IMR-90 (cell line): ENCODE data around the gene MMRN2. TPM values are rescaled to one million over a fixed set of nuclear protein-coding genes. Genes with fewer than 3 reads are reported as not detected.

Source experiments
- ATAC-seq: fragments of 200-7000 bp; cut with Tn5 transposase; 2 replicates; pipeline ENCODE4 v1.9.1; 2020; ENCODE audit warnings: low read depth, mild to moderate bottlenecking, moderate library complexity
- BruUV-seq: library from RNA; stranded (reverse); fragments of 400-500 nt; replicated peaks from 2 replicates; lab custom pipeline; 2021; lab: Mats Ljungman, UMichigan
- CTCF ChIA-PET: fragments of 300-600 bp; formaldehyde crosslinking; extraction: SDS; loops from one replicate; lab custom pipeline; 2021; ENCODE audit warnings: antibody characterized with exemption; lab: Yijun Ruan, JAX
- POLR2A ChIA-PET: fragments of 300-600 bp; sonication (Branson Sonifier 250); formaldehyde crosslinking; loops from one replicate; lab custom pipeline; 2022; ENCODE audit warnings: antibody characterized with exemption; ENCODE audit not compliant: unreplicated experiment; lab: Charles Lee
- DNase-seq: peaks from one replicate; pipeline ENCODE4 v3.0.0; 2013
- H2AFZ ChIP-seq: replicated peaks from 2 replicates; pipeline ENCODE3; 2013; ENCODE audit warnings: low read length, mild to moderate bottlenecking; ENCODE audit not compliant: poor library complexity
- H2AK5ac ChIP-seq: 2 replicates; pipeline ENCODE4 v1.6.1; 2013; ENCODE audit warnings: low read depth, low read length, inconsistent platforms
- H2AK9ac ChIP-seq: replicated peaks from 2 replicates; pipeline ENCODE3; 2013; ENCODE audit warnings: mild to moderate bottlenecking, low read depth, low read length, moderate library complexity; ENCODE audit not compliant: poor library complexity
- H2BK120ac ChIP-seq: 2 replicates; pipeline ENCODE4 v1.6.1; 2013; ENCODE audit warnings: low read depth, low read length, inconsistent platforms
- H2BK15ac ChIP-seq: 3 replicates; pipeline ENCODE4 v1.6.1; 2013; ENCODE audit warnings: low read depth, low read length, inconsistent platforms
- H2BK20ac ChIP-seq: 2 replicates; pipeline ENCODE4 v1.6.1; 2013; ENCODE audit warnings: low read depth, mild to moderate bottlenecking, inconsistent platforms, low read length, moderate library complexity
- H2BK5ac ChIP-seq: 2 replicates; pipeline ENCODE4 v1.6.1; 2013; ENCODE audit warnings: mild to moderate bottlenecking, low read depth, low read length, inconsistent platforms; ENCODE audit not compliant: poor library complexity, severe bottlenecking
- H3K14ac ChIP-seq: replicated peaks from 2 replicates; pipeline ENCODE4 v1.6.1; 2013; ENCODE audit warnings: low read depth, low read length, inconsistent platforms
- H3K18ac ChIP-seq: 2 replicates; pipeline ENCODE4 v1.6.1; 2013; ENCODE audit warnings: low read depth, low read length, control low read depth
- H3K23ac ChIP-seq: 2 replicates; pipeline ENCODE4 v1.6.1; 2013; ENCODE audit warnings: low read depth, low read length, inconsistent platforms
- H3K27ac ChIP-seq: 2 replicates; pipeline ENCODE4 v1.5.1; 2013; ENCODE audit warnings: mild to moderate bottlenecking, control low read depth, low read length; ENCODE audit not compliant: insufficient read depth
- H3K27me3 ChIP-seq: 2 replicates; pipeline ENCODE4 v1.6.1; 2013; ENCODE audit warnings: low read length; ENCODE audit not compliant: control insufficient read depth, insufficient read depth
- H3K36me3 ChIP-seq: 2 replicates; pipeline ENCODE4 v1.6.1; 2013; ENCODE audit warnings: low read length, mixed read lengths; ENCODE audit not compliant: control insufficient read depth, insufficient read depth
- H3K4ac ChIP-seq: 2 replicates; pipeline ENCODE4 v1.6.1; 2013; ENCODE audit warnings: low read depth, low read length, inconsistent platforms
- H3K4me1 ChIP-seq: 2 replicates; pipeline ENCODE4 v1.6.1; 2013; ENCODE audit warnings: low read length, mixed read lengths; ENCODE audit not compliant: control insufficient read depth, insufficient read depth
- H3K4me2 ChIP-seq: 2 replicates; pipeline ENCODE4 v1.6.1; 2013; ENCODE audit warnings: low read depth, mild to moderate bottlenecking, control low read depth, low read length, moderate library complexity
- H3K4me3 ChIP-seq: 2 replicates; pipeline ENCODE4 v1.5.1; 2013; ENCODE audit warnings: low read depth, mild to moderate bottlenecking, control low read depth, low read length, moderate library complexity; ENCODE audit not compliant: insufficient read depth
- H3K56ac ChIP-seq: 2 replicates; pipeline ENCODE4 v1.6.1; 2013; ENCODE audit warnings: low read length, inconsistent platforms; ENCODE audit not compliant: insufficient read depth; ENCODE audit errors: extremely low read depth
- H3K79me1 ChIP-seq, 2 experiments: 2 replicates each; pipeline ENCODE4 v1.6.1; 2013; ENCODE audit warnings: low read length in 2 of 2, inconsistent platforms in 1 of 2, low read depth in 1 of 2
- H3K9ac ChIP-seq: 2 replicates; pipeline ENCODE4 v1.6.1; 2013; ENCODE audit warnings: low read depth, low read length, control low read depth
- H3K9me1 ChIP-seq: 2 replicates; pipeline ENCODE4 v1.6.1; 2013; ENCODE audit warnings: low read length, inconsistent platforms; ENCODE audit not compliant: insufficient read depth
- H3K9me3 ChIP-seq: 2 replicates; pipeline ENCODE4 v1.6.1; 2013; ENCODE audit warnings: low read length; ENCODE audit not compliant: control insufficient read depth, insufficient read depth
- H4K20me1 ChIP-seq: 2 replicates; pipeline ENCODE4 v1.6.1; 2013; ENCODE audit warnings: low read length, inconsistent platforms; ENCODE audit not compliant: insufficient read depth
- H4K5ac ChIP-seq: 2 replicates; pipeline ENCODE4 v1.6.1; 2013; ENCODE audit warnings: mild to moderate bottlenecking, low read depth, low read length, control low read depth
- H4K8ac ChIP-seq, 2 experiments: 2 replicates each; pipeline ENCODE4 v1.6.1; 2013; ENCODE audit warnings: low read depth in 2 of 2, low read length in 2 of 2, control low read depth in 1 of 2, inconsistent platforms in 1 of 2
- H4K91ac ChIP-seq: 2 replicates; pipeline ENCODE4 v1.6.1; 2013; ENCODE audit warnings: low read depth, low read length, inconsistent platforms; ENCODE audit not compliant: insufficient read depth
- CEBPB ChIP-seq: IDR thresholded peaks from 2 replicates; pipeline ENCODE4 v1.6.1; 2012; ENCODE audit warnings: low read depth, low read length, improper control_type of control experiment
- ELK1 ChIP-seq: fragments of 150-350 bp; IDR thresholded peaks from 2 replicates; pipeline ENCODE4 v1.6.1; 2016; ENCODE audit warnings: low read depth, mild to moderate bottlenecking, low read length, moderate library complexity, borderline replicate concordance
- FOS ChIP-seq: fragments of 150-350 bp; IDR thresholded peaks from 2 replicates; pipeline ENCODE4 v1.6.1; 2016; ENCODE audit warnings: low read depth, low read length
- MAFK ChIP-seq: IDR thresholded peaks from 2 replicates; pipeline ENCODE4 v1.6.1; 2012; ENCODE audit warnings: low read depth, low read length, improper control_type of control experiment
- MAZ ChIP-seq: IDR thresholded peaks from 2 replicates; pipeline ENCODE4 v1.6.1; 2012; ENCODE audit warnings: low read depth, mild to moderate bottlenecking, low read length, improper control_type of control experiment, moderate library complexity, borderline replicate concordance
- POLR2A ChIP-seq: IDR thresholded peaks from 2 replicates; pipeline ENCODE4 v1.6.1; 2012; ENCODE audit warnings: mild to moderate bottlenecking, low read depth, low read length
- RCOR1 ChIP-seq: IDR thresholded peaks from 2 replicates; pipeline ENCODE4 v1.6.1; 2012; ENCODE audit warnings: mild to moderate bottlenecking, low read length, improper control_type of control experiment; ENCODE audit not compliant: insufficient replicate concordance
- RFX5 ChIP-seq: IDR thresholded peaks from 2 replicates; pipeline ENCODE4 v1.8.0; 2012; ENCODE audit warnings: low read depth, mild to moderate bottlenecking, low read length, moderate library complexity
- SMC3 ChIP-seq: fragments of 150-350 bp; IDR thresholded peaks from 2 replicates; pipeline ENCODE4 v1.6.1; 2016; ENCODE audit warnings: low read depth, mild to moderate bottlenecking, antibody characterized with exemption, low read length, moderate library complexity
- WGBS, 2 experiments: methylation state at CpG; one replicate each; pipeline versions ENCODE4 v1.1.5 to v1.1.7; 2013; ENCODE audit warnings: missing lambda C conversion rate in 2 of 2; ENCODE audit not compliant: insufficient read length in 1 of 2; ENCODE audit errors: extremely low coverage in 2 of 2; 5-methylcytosine and 5-hydroxymethylcytosine counted together
- dilution Hi-C: fragments of 300-500 bp; cut with HindIII; formaldehyde crosslinking; loops from one replicate; pipeline ENCODE4 v1.14.3; 2018; ENCODE audit warnings: low sequenced_read_pairs; ENCODE audit not compliant: unreplicated experiment
- in situ Hi-C: fragments of 300-500 bp; cut with MboI; formaldehyde crosslinking; loops from 3 replicates; pipeline ENCODE4 v1.14.3; 2019; ENCODE audit warnings: low sequenced_read_pairs, inconsistent platforms, mixed read lengths
- intact Hi-C: fragments of 100-400 bp; cut with micrococcal nuclease; formaldehyde crosslinking; loops from 2 replicates; pipeline ENCODE4 v1.10.0; 2022
- polyA plus RNA-seq, 3 experiments: library from polyadenylated mRNA; depleted of rRNA; stranded (reverse); fragments of >200 nt; gene quantifications; 2 replicates each; pipeline ENCODE4 v1.2.3, GENCODE V29; 2012; ENCODE audit warnings: low replicate concordance in 1 of 3
- total RNA-seq: library from RNA; depleted of rRNA; stranded (reverse); fragments of >200 nt; gene quantifications from 2 replicates; pipeline ENCODE4 v1.2.3, GENCODE V29; 2012

MMRN2 gene
- total and polyA plus RNA-seq, 2 of the 4 experiments (the other 2 are of a cell fraction): 1.6 to 1.8 TPM

- in situ Hi-C loops (no loop called here), dilution Hi-C loops (no loop called here), intact Hi-C loops (no loop called here)
- Histone ChIP-seq H3K4me2 (no peak overlapping the region), H3K9ac (no peak overlapping the region), H4K20me1 (no peaks in the 10 kb centered on the region), H3K23ac (no peak overlapping the region), H4K5ac (no peak overlapping the region), H3K4me1 (peaks cover 2% of the 10 kb centered on the region), H3K14ac (no peak overlapping the region), H3K27ac (no peak overlapping the region), H3K9me3 (no peaks in the 10 kb centered on the region), H3K4ac (no peak overlapping the region), H2BK120ac (no peak overlapping the region), H2AFZ (peak overlapping the region; percentile 72), H3K18ac (no peak overlapping the region), H4K91ac (no peak overlapping the region), H2BK15ac (no peak overlapping the region), H3K27me3 (peaks cover 4% of the 10 kb centered on the region), H2BK5ac (no peak overlapping the region), H3K36me3 (no peaks in the 10 kb centered on the region), H3K79me1 (no peaks in the 10 kb centered on the region), H2AK9ac (no peak overlapping the region), H3K56ac (no peak overlapping the region), H3K9me1 (peaks cover 4% of the 10 kb centered on the region), H4K8ac (no peak overlapping the region), H3K4me3 (no peak overlapping the region), H2AK5ac (no peak overlapping the region), H2BK20ac (no peak overlapping the region)
- no TSS peak for BruUV-seq
- TF ChIP-seq FOS (no peak), RFX5 (no peak), CEBPB (no peak), ELK1 (no peak), RCOR1 (no peak), POLR2A (no peak), SMC3 (no peak), MAZ (no peak), MAFK (no peak)
- ChIA-PET POLR2A (no interaction called here), CTCF (no interaction called here)
- ATAC-seq: no peak
- WGBS, 2 experiments: 96% methylated on average over 9 of the region's 14 CpGs; no CpG with 5 or more reads in 1 of the 2 experiments
- no peak for DNase-seq
Observed at GRCh38 chr10:86941991-86942421, 15.4 kb downstream of the MMRN2 start.
